Stomach (tissue), 9 donors: ENCODE measurements around the gene FOSB. TPM values are rescaled to one million over a fixed set of nuclear protein-coding genes. Genes with fewer than 3 reads are reported as not detected.

Source experiments
- DNase-seq, 2 donors: peaks; one replicate each; pipeline versions ENCODE4 v3.0.0 to v3.0.0-alpha.2; 2013 to 2019
- H3K27ac ChIP-seq, 5 donors: fragments of 200-600 bp in 4 of 5; sonication (generic) in 4 of 5; one replicate each; pipeline ENCODE4 v1.5.1; 2013 to 2019; ENCODE audit warnings: mild to moderate bottlenecking in 1 of 5, moderate library complexity in 1 of 5
- H3K27me3 ChIP-seq, 3 donors: fragments of 200-600 bp; sonication (generic); one replicate each; pipeline ENCODE4 v1.5.1; 2017 to 2019; ENCODE audit warnings: mixed run types in 1 of 3
- H3K36me3 ChIP-seq, 4 donors: fragments of 200-600 bp; sonication (generic); 1 replicate in 3 of 4; 2 replicates in 1 of 4; pipeline ENCODE4 v1.5.1; 2016 to 2019
- H3K4me1 ChIP-seq, 4 donors: fragments of 200-600 bp; sonication (generic); one replicate each; pipeline ENCODE4 v1.5.1; 2016 to 2019
- H3K4me3 ChIP-seq, 4 donors: fragments of 200-600 bp; sonication (generic) in 3 of 4; one replicate each; pipeline ENCODE4 v1.5.1; 2016 to 2019; ENCODE audit warnings: mild to moderate bottlenecking in 1 of 4
- H3K9me3 ChIP-seq, 4 donors: fragments of 200-600 bp; sonication (generic); one replicate each; pipeline ENCODE4 v1.5.1; 2016 to 2019
- EP300 ChIP-seq: sonication (generic); formaldehyde crosslinking; IDR thresholded peaks from one replicate; pipeline ENCODE4 v1.6.1; 2017; ENCODE audit warnings: antibody characterized with exemption
- POLR2A ChIP-seq, 4 donors: fragments of 450-650 bp; IDR thresholded peaks; one replicate each; pipeline ENCODE4 v1.6.1; 2016; ENCODE audit warnings: antibody characterized with exemption in 4 of 4, control low read depth in 2 of 4, mild to moderate bottlenecking in 1 of 4, moderate library complexity in 1 of 4
- POLR2AphosphoS5 ChIP-seq, 3 donors: sonication (generic); formaldehyde crosslinking; IDR thresholded peaks; one replicate each; pipeline ENCODE4 v1.6.1; 2016; ENCODE audit warnings: antibody characterized with exemption in 3 of 3
- WGBS, 5 donors: extraction: QIAGEN DNeasy Blood & Tissue Kit in 3 of 5; methylation state at CpG; one replicate each; pipeline versions ENCODE4 v1.1.5 to v1.1.7; 2013 to 2018; 5-methylcytosine and 5-hydroxymethylcytosine counted together
- intact Hi-C: fragments of 100-400 bp; cut with DNase I; formaldehyde crosslinking; loops from one replicate; pipeline ENCODE4 v1.15.1; 2023; ENCODE audit warnings: low total_unique reads
- polyA plus RNA-seq, 3 donors: library from polyadenylated mRNA; stranded (reverse); fragments of 200-250 nt; gene quantifications; one replicate each; pipeline ENCODE4 v1.2.3, GENCODE V29; 2013
- total RNA-seq, 5 donors: library from RNA; depleted of rRNA; stranded (reverse); fragments of >200 nt; gene quantifications; one replicate each; pipeline versions ENCODE4 v1.1.0 to v1.2.3, GENCODE V29; 2014 to 2016
- TF ChIP-seq, protein P1 (sequence below), 7 experiments: fragments of 450-650 bp in 4 of 7; fragments of 200-600 bp in 3 of 7; sonication (generic) in 3 of 7; IDR thresholded peaks; one replicate each; pipeline ENCODE4 v1.5.1; 2016 to 2019; ENCODE audit warnings: antibody characterized with exemption in 7 of 7, control low read depth in 2 of 7, mild to moderate bottlenecking in 1 of 7
- donor health status: healthy with polysubstance abuse.
- donor health status: Bipolar disorder and iron deficiency.
- donor health status: healthy.

FOSB gene
- total and polyA plus RNA-seq, 8 donors: 1.2 to 76.8 (median 9.0) TPM

GRCh38 chr19:45440873-45441654 lies 26.7 kb upstream of the FOSB start:
- DNase-seq: no peak
- Histone ChIP-seq H3K36me3 (no peaks in the 10 kb centered on the region), H3K4me3 (no peak overlapping the region), H3K27me3 (no peaks in the 10 kb centered on the region), H3K27ac (peak overlapping the region in 4 of 5 donors; percentile 88 to 97 (median 92)), H3K9me3 (no peaks in the 10 kb centered on the region), H3K4me1 (peaks cover 14 to 50% (median 35%) of the 10 kb centered on the region in 4 donors)
- intact Hi-C loops: loop anchor here (5.0 kb wide), 1 partner anchor 36 kb away; no protein-coding TSS in a partner anchor
- 84 to 93% (median 91%) methylated on average over 9 of the region's 9 CpGs for WGBS, 5 donors
- TF ChIP-seq, protein P1, sequence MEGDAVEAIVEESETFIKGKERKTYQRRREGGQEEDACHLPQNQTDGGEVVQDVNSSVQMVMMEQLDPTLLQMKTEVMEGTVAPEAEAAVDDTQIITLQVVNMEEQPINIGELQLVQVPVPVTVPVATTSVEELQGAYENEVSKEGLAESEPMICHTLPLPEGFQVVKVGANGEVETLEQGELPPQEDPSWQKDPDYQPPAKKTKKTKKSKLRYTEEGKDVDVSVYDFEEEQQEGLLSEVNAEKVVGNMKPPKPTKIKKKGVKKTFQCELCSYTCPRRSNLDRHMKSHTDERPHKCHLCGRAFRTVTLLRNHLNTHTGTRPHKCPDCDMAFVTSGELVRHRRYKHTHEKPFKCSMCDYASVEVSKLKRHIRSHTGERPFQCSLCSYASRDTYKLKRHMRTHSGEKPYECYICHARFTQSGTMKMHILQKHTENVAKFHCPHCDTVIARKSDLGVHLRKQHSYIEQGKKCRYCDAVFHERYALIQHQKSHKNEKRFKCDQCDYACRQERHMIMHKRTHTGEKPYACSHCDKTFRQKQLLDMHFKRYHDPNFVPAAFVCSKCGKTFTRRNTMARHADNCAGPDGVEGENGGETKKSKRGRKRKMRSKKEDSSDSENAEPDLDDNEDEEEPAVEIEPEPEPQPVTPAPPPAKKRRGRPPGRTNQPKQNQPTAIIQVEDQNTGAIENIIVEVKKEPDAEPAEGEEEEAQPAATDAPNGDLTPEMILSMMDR (IDR thresholded peaks at IDR 0.05): no peak
- no peak for TF ChIP-seq POLR2AphosphoS5 (IDR thresholded peaks at IDR 0.05)
- no peak for TF ChIP-seq EP300
- no peak for TF ChIP-seq POLR2A (IDR thresholded peaks at IDR 0.05)

- Histone ChIP-seq H3K36me3 (no peaks in the 10 kb centered on the region), H3K9me3 (no peaks in the 10 kb centered on the region), H3K27me3 (no peaks in the 10 kb centered on the region), H3K4me1 (peaks cover 14 to 50% (median 35%) of the 10 kb centered on the region in 4 donors), H3K27ac (peak overlapping the region in 4 of 5 donors; percentile 89 to 96 (median 92)), H3K4me3 (no peak overlapping the region)
- DNase-seq: no peak
- WGBS, 5 donors: 74 to 82% (median 78%) methylated on average over 2 of the region's 2 CpGs
- TF ChIP-seq EP300 (no peak), POLR2A (IDR thresholded peaks at IDR 0.05) (no peak), POLR2AphosphoS5 (IDR thresholded peaks at IDR 0.05) (no peak)
- TF ChIP-seq, protein P1 (IDR thresholded peaks at IDR 0.05): no peak
- intact Hi-C loops: loop anchor here (5.0 kb wide), 1 partner anchor 35 kb away; no protein-coding TSS in a partner anchor
Measured at GRCh38 chr19:45442408-45442777, 25.4 kb upstream of the FOSB start.

DNA sequence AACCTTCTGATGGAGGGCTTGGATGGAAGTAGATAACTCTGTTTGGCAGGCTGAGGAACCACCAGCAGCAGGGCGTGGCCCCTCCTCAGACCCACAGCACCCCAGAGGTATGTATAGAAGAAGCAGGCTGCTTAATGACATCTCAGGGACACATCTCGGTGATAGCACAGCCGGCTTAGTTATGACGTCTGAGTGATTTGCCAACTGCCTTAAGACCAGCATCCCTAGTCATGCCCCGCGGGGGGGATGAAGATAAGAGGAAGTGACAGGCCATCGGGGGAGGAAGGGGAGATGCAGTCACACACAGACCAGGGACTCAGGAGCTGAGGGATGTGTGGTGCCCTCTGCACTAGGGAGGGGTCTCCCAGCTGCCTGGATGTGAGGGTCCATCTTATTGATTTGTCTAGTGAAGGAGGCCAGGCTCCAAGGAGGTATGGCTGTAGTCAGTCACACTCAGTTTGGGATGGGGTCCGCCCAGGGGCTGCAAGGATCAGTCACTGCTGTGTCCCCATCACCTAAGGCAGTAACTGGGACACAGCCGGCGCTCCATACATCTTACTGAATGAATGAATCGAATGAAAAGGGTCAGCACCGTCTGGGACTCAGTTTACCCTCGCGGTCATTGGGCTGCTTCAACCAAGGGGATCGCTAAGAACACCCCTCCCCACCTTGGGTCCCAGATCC lies 24.9 kb upstream of the FOSB start:
- H3K9me3 ChIP-seq: no peaks in the 10 kb centered on the region

More for the DNA sequence above, 24.9 kb upstream of the FOSB start:
- no peaks in the 10 kb centered on the region for H3K36me3 ChIP-seq
- peak overlapping the region; percentile 42 to 49 (median 48) for H3K4me3 ChIP-seq
- H3K4me1 ChIP-seq: peaks cover 14 to 50% (median 35%) of the 10 kb centered on the region in 4 donors
- TF ChIP-seq, protein P1 (IDR thresholded peaks at IDR 0.05): no peak
- TF ChIP-seq EP300 (no peak), POLR2A (IDR thresholded peaks at IDR 0.05) (no peak)
- intact Hi-C loops: loop anchor here (5.0 kb wide), 1 partner anchor 34 kb away; no protein-coding TSS in a partner anchor
- no peaks in the 10 kb centered on the region for H3K27me3 ChIP-seq
- peak overlapping the region; percentile 59 to 96 (median 91) for H3K27ac ChIP-seq
- WGBS, 5 donors: 10 to 16% (median 15%) methylated on average over 15 of the region's 15 CpGs
- DNase-seq: peak; percentile 42 to 79
